Measurements from ENCODE around the gene PITPNM1. TPM values are rescaled to one million over a fixed set of nuclear protein-coding genes. Genes with fewer than 3 reads are reported as not detected.
"Not testable (repeated sequence)": the region's sequence is repeated elsewhere in the genome, so short reads cannot be mapped to it uniquely, and the experiment has no call there.

The PITPNM1 gene
- total and polyA plus RNA-seq, 4 donors: 34.0 to 118 (median 74.7) TPM

GRCh38 chr11:67482827-67483798, 22.1 kb downstream of the PITPNM1 start, which contains the start of gene AIP:
Gene AIP, plus strand, starts transcription at chr11:67483026. Its CDS starts 133 bp downstream, at chr11:67483159.
- H3K4me1 ChIP-seq (ENCODE audit: control insufficient read depth, insufficient read depth, low read length): peaks cover 27% of the 10 kb centered on the region
- no peaks in the 10 kb centered on the region for H3K27me3 ChIP-seq (ENCODE audit: control insufficient read depth, insufficient read depth, low read length)
- H3K4me3 ChIP-seq (ENCODE audit: low read depth, low read length): peak within 1 kb of the TSS; percentile 85
- peak within 1 kb of the TSS; percentile 95 for H3K27ac ChIP-seq (ENCODE audit: low read depth, low read length)
- H3K9me3 ChIP-seq (ENCODE audit: control insufficient read depth, insufficient read depth, low read length): peaks cover 2% of the 10 kb centered on the region
- H3K36me3 ChIP-seq (ENCODE audit: control insufficient read depth, insufficient read depth, low read length): peaks cover 24% of the 10 kb centered on the region
- DNase-seq (ENCODE audit: low read depth in 4 of 6, low spot score in 6 of 6): peak; percentile 97 to 100 (median 98)
- WGBS (ENCODE audit: insufficient coverage): 4% methylated on average over 52 of the region's 60 CpGs

- no peak for DNase-seq (ENCODE audit: low read depth in 4 of 6, low spot score in 6 of 6)
- WGBS (ENCODE audit: insufficient coverage): 60% methylated on average over 1 of the region's 19 CpGs
Observed at GRCh38 chr11:67482275-67482826, 22.8 kb downstream of the PITPNM1 start.

GRCh38 chr11:67477344-67478050, 27.7 kb downstream of the PITPNM1 start:
- 87% methylated on average over 5 of the region's 16 CpGs for WGBS (ENCODE audit: insufficient coverage)
- not testable (repeated sequence) for H3K27me3 ChIP-seq (ENCODE audit: control insufficient read depth, insufficient read depth, low read length); DNase-seq (ENCODE audit: low read depth in 4 of 6, low spot score in 6 of 6); H3K27ac ChIP-seq (ENCODE audit: low read depth, low read length); H3K4me3 ChIP-seq (ENCODE audit: low read depth, low read length); H3K9me3 ChIP-seq (ENCODE audit: control insufficient read depth, insufficient read depth, low read length); H3K4me1 ChIP-seq (ENCODE audit: control insufficient read depth, insufficient read depth, low read length); H3K36me3 ChIP-seq (ENCODE audit: control insufficient read depth, insufficient read depth, low read length)

More at GRCh38 chr11:67482275-67482826, 22.8 kb downstream of the PITPNM1 start:
- no peaks in the 10 kb centered on the region for H3K27me3 ChIP-seq (ENCODE audit: control insufficient read depth, insufficient read depth, low read length)
- H3K4me3 ChIP-seq (ENCODE audit: low read depth, low read length): peak overlapping the region; percentile 85
- peaks cover 17% of the 10 kb centered on the region for H3K36me3 ChIP-seq (ENCODE audit: control insufficient read depth, insufficient read depth, low read length)
- peak overlapping the region; percentile 95 for H3K27ac ChIP-seq (ENCODE audit: low read depth, low read length)
- peaks cover 2% of the 10 kb centered on the region for H3K9me3 ChIP-seq (ENCODE audit: control insufficient read depth, insufficient read depth, low read length)
- peaks cover 27% of the 10 kb centered on the region for H3K4me1 ChIP-seq (ENCODE audit: control insufficient read depth, insufficient read depth, low read length)

- 83% methylated on average over 10 of the region's 10 CpGs for WGBS (ENCODE audit: insufficient coverage)
- not testable (repeated sequence) for H3K4me3 ChIP-seq (ENCODE audit: low read depth, low read length); H3K27me3 ChIP-seq (ENCODE audit: control insufficient read depth, insufficient read depth, low read length); H3K36me3 ChIP-seq (ENCODE audit: control insufficient read depth, insufficient read depth, low read length); H3K9me3 ChIP-seq (ENCODE audit: control insufficient read depth, insufficient read depth, low read length); H3K27ac ChIP-seq (ENCODE audit: low read depth, low read length); H3K4me1 ChIP-seq (ENCODE audit: control insufficient read depth, insufficient read depth, low read length); DNase-seq (ENCODE audit: low read depth in 4 of 6, low spot score in 6 of 6)
Observed at GRCh38 chr11:67476692-67477091, 28.5 kb downstream of the PITPNM1 start.

- Histone ChIP-seq H3K4me1 (ENCODE audit: control insufficient read depth, insufficient read depth, low read length) (peaks cover 15% of the 10 kb centered on the region), H3K27me3 (ENCODE audit: control insufficient read depth, insufficient read depth, low read length) (no peaks in the 10 kb centered on the region), H3K36me3 (ENCODE audit: control insufficient read depth, insufficient read depth, low read length) (no peaks in the 10 kb centered on the region), H3K4me3 (ENCODE audit: low read depth, low read length) (no peak overlapping the region), H3K9me3 (ENCODE audit: control insufficient read depth, insufficient read depth, low read length) (no peaks in the 10 kb centered on the region), H3K27ac (ENCODE audit: low read depth, low read length) (no peak overlapping the region)
- DNase-seq (ENCODE audit: low read depth in 4 of 6, low spot score in 6 of 6): no peak
- WGBS (ENCODE audit: insufficient coverage): 29% methylated on average over 2 of the region's 7 CpGs
Observed at GRCh38 chr11:67472882-67473281, 32.3 kb downstream of the PITPNM1 start.

GRCh38 chr11:67470337-67471002, 34.7 kb downstream of the PITPNM1 start:
- Histone ChIP-seq H3K4me1 (ENCODE audit: control insufficient read depth, insufficient read depth, low read length) (peaks cover 32% of the 10 kb centered on the region), H3K4me3 (ENCODE audit: low read depth, low read length) (no peak overlapping the region), H3K36me3 (ENCODE audit: control insufficient read depth, insufficient read depth, low read length) (peaks cover 14% of the 10 kb centered on the region), H3K27ac (ENCODE audit: low read depth, low read length) (no peak overlapping the region), H3K9me3 (ENCODE audit: control insufficient read depth, insufficient read depth, low read length) (no peaks in the 10 kb centered on the region), H3K27me3 (ENCODE audit: control insufficient read depth, insufficient read depth, low read length) (no peaks in the 10 kb centered on the region)
- 70% methylated on average over 4 of the region's 8 CpGs for WGBS (ENCODE audit: insufficient coverage)
- no peak for DNase-seq (ENCODE audit: low read depth in 4 of 6, low spot score in 6 of 6)

- no peaks in the 10 kb centered on the region for H3K9me3 ChIP-seq (ENCODE audit: control insufficient read depth, insufficient read depth, low read length)
- H3K4me3 ChIP-seq (ENCODE audit: low read depth, low read length): peak overlapping the region; percentile 78
- peaks cover 14% of the 10 kb centered on the region for H3K36me3 ChIP-seq (ENCODE audit: control insufficient read depth, insufficient read depth, low read length)
- no peak for DNase-seq (ENCODE audit: low read depth in 4 of 6, low spot score in 6 of 6)
- H3K27me3 ChIP-seq (ENCODE audit: control insufficient read depth, insufficient read depth, low read length): no peaks in the 10 kb centered on the region
- 20% methylated on average over 7 of the region's 9 CpGs for WGBS (ENCODE audit: insufficient coverage)
- peaks cover 41% of the 10 kb centered on the region for H3K4me1 ChIP-seq (ENCODE audit: control insufficient read depth, insufficient read depth, low read length)
- peak overlapping the region; percentile 89 for H3K27ac ChIP-seq (ENCODE audit: low read depth, low read length)
Observed at GRCh38 chr11:67469508-67469811, 35.7 kb downstream of the PITPNM1 start.

- H3K27me3 ChIP-seq (ENCODE audit: control insufficient read depth, insufficient read depth, low read length): no peaks in the 10 kb centered on the region
- peak within 1 kb of the TSS; percentile 89 for H3K27ac ChIP-seq (ENCODE audit: low read depth, low read length)
- WGBS (ENCODE audit: insufficient coverage): under 1% methylated on average over 76 of the region's 76 CpGs
- peaks cover 16% of the 10 kb centered on the region for H3K36me3 ChIP-seq (ENCODE audit: control insufficient read depth, insufficient read depth, low read length)
- no peaks in the 10 kb centered on the region for H3K9me3 ChIP-seq (ENCODE audit: control insufficient read depth, insufficient read depth, low read length)
- H3K4me3 ChIP-seq (ENCODE audit: low read depth, low read length): peak within 1 kb of the TSS; percentile 78
- DNase-seq (ENCODE audit: low read depth in 4 of 6, low spot score in 6 of 6): peak; percentile 74 to 97 (median 86)
- peaks cover 46% of the 10 kb centered on the region for H3K4me1 ChIP-seq (ENCODE audit: control insufficient read depth, insufficient read depth, low read length)
Observed at GRCh38 chr11:67468759-67469507, 36.2 kb downstream of the PITPNM1 start, which contains the start of gene TMEM134. Gene TMEM134, minus strand, starts transcription at chr11:67469251. Its CDS starts 59 bp downstream, at chr11:67469192.

- Histone ChIP-seq H3K4me1 (ENCODE audit: control insufficient read depth, insufficient read depth, low read length) (peaks cover 49% of the 10 kb centered on the region), H3K27me3 (ENCODE audit: control insufficient read depth, insufficient read depth, low read length) (no peaks in the 10 kb centered on the region), H3K9me3 (ENCODE audit: control insufficient read depth, insufficient read depth, low read length) (no peaks in the 10 kb centered on the region), H3K4me3 (ENCODE audit: low read depth, low read length) (peak overlapping the region; percentile 76), H3K36me3 (ENCODE audit: control insufficient read depth, insufficient read depth, low read length) (peaks cover 19% of the 10 kb centered on the region), H3K27ac (ENCODE audit: low read depth, low read length) (peak overlapping the region; percentile 62)
- no peak for DNase-seq (ENCODE audit: low read depth in 4 of 6, low spot score in 6 of 6)
- whole genome bisulfite sequencing (ENCODE audit: insufficient coverage): 0% methylated on average over 6 of the region's 6 CpGs
Observed at GRCh38 chr11:67468456-67468758, 36.8 kb downstream of the PITPNM1 start.

Data from spinal cord (tissue), 10 donors.